GM19467 (cell line): ENCODE data around the gene EFCC1.
A peak's percentile ranks its signal among the peaks of the same experiment; 100 is the strongest.

Source experiments
- ATAC-seq: cut with Tn5 transposase; IDR thresholded peaks from one replicate; pipeline ENCODE4 v1.9.1; 2021; ENCODE audit warnings: mild to moderate bottlenecking, moderate library complexity; ENCODE audit not compliant: unreplicated experiment

Gene EFCC1, protein sequence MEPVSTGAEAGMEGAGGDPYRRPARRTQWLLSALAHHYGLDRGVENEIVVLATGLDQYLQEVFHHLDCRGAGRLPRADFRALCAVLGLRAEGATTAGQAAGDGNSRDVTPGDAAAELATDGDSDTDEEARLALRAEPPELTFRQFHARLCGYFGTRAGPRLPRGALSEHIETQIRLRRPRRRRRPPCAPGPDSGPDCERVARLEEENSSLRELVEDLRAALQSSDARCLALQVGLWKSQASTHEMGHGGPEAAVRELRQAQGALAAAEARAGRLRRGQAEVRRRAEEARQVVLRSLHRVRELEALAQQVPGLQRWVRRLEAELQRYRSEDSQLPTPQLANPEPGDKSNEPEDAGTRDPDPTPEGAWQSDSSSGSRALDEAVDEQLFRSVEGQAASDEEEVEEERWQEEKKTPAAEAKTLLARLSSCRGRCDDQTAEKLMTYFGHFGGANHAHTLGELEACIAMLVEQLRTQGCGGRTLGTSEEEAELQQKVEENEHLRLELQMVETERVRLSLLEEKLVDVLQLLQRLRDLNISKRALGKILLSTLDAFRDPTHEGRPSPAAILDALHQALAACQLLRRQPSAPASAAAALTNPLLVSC

DNA sequence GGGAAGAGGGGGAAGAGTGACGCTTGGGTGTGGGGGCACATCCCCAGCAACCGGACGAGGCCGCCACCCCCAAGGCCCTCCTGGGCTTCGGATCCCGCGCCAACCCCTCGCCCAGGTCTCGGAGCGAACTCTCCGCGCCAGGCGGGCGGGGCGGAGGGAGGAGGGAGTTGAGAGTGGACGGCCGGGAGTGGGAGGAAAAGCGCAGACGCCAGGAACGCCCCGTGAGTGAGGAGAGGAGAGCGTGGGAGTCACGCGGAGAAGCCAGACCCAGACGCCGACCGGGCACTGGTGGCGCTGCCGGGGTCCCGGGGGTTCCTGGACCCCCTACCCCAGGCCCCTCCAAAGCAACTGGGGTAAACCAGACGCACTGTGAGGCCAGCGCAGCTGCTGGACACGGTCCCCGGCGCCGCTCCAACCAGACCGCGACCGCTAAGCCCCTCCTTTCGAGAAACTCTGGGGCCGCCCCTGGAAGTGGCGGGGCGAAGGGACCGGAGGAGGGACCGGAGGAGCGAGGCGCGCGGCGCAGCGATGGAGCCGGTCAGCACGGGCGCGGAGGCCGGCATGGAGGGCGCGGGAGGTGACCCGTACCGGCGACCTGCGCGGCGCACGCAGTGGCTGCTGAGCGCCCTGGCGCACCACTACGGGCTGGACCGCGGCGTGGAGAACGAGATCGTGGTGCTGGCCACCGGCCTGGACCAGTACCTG lies at the start of gene EFCC1:
TSS of gene EFCC1 (plus strand) at position 204 of the 705 bp plus-strand sequence. CDS start at position 529, 325 bp downstream.
- no peak for ATAC-seq

DNA sequence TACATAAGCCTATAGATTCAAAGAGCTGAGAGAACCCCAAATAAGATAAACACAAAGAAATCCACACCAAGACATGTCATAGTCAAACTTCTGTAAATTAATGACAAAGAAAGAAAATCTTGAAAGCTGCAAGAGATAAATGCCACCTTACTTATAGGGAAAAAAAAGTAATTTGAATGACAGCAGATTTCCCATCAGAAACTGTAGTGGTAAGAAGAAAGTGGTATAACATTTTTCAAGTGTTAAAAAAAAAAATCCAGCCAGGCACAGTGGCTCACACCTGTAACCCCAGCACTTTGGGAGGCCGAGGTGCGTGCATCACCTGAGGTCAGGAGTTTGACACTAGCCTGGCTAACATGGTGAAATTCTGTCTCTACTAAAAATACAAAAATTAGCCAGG lies 44.7 kb upstream of the EFCC1 start:
- ATAC-seq: no peak

DNA sequence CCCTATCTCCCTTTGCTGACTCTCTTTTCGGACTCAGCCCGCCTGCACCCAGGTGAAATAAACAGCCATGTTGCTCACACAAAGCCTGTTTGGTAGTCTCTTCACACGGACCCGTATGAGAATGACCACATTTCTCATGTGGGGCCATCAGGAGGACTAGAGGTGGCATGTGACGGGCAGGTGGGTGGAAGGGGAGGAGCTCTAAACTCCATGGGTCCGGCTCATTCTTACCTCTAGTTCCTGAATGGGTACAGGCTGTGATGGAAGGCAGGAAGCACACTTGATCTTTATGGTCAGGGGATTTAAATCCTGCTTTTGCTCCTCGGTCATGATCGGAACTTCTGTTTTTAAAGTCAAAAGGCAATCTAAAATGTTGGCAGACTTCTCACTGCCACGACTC lies 35.8 kb upstream of the EFCC1 start:
- no peak for ATAC-seq

DNA sequence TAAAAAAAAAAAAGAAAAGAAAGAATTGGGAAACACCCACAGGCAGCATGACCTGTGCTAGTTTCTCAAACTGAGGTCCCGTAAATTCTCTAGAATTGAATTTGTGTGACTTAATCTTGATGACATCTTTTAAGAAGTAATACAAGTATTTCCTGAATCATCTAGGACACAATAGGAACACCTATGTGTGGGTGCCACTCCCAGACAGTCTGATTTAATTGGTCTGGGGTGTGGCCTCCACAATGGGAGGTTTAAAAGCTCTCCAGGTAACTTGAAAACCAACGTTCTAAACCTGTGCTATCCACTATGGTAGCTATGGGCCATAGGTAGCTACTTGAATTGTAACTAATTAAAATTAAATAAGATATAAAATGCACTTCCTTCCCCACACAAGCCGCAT lies 35.3 kb upstream of the EFCC1 start:
- no peak for ATAC-seq

DNA sequence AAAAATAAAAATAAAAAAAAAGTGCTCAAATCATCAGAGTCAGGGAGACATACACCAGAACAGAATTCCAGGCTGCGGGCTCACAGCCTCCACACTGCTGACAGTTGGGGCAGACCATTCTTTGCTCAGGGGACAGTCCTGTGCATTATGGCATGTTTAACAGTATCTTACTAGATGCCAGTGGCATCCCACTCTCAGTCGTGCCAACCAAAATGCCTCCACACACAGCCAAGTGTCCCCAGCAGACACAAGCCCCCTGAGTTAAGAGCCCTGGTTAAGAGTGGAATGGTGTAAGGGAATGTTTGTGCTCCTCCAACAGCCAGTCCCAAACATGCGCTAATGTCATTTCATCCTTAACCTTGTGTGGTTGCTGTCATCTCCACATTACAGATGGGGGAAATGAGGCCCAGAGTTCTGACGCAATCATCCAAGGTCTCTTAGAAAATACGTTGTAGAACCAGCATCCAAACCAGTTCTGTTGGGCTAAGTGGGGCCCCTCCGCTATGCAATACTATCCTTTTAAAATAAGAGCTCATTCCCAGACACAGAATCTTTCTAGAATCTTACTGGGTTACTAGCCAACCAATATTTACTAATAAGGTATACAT lies 33.3 kb upstream of the EFCC1 start:
- ATAC-seq: no peak

DNA sequence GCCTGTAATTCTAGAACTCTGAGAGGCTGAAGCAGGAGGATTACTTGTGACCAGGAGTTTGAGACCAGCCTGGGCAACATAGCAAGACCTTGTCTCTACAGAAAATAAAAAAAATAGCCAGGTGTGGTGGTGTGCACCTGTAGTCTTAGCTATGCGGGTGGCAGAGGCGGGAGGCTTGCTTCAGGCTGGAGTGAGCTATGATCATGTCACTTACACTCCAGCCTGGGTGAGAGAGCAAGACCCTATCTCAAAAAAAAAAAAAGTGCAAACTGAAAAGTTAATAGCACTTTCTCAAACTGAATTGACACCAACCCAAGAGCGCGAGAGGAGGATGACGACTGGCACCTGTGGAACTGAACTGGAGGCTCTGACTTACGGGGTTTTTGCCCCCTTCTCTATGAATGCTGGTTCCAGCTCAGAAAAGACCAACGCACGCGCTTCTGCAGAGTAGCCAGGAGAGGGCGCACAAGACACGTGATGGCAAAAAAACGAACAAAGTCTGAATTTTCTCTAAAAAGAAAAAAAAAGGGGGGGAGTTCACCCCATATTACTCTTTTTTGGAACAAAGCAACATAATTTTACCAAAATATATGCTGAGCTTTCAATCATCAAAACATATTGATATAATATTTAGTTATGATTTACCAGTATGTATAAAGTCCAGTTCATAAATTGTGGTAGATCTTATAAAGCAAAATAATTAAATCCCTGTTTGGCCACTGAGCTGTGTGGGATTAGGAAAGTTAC lies 30.9 kb upstream of the EFCC1 start:
- no peak for ATAC-seq

DNA sequence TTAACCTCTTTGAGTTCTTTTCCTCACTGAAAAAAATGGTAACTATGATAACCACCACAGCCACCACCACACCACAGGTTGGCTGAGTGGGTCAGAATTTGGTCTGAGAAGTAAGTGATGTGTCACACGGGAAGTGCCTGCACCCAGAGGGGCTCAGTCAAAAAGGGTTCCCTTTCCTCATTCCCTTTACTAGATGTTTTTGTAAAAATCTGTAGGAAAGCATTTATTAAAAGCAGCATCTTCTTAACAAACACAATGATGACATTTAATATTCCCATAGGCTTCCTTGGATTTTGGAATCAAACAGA lies 30.4 kb upstream of the EFCC1 start:
- ATAC-seq: no peak

DNA sequence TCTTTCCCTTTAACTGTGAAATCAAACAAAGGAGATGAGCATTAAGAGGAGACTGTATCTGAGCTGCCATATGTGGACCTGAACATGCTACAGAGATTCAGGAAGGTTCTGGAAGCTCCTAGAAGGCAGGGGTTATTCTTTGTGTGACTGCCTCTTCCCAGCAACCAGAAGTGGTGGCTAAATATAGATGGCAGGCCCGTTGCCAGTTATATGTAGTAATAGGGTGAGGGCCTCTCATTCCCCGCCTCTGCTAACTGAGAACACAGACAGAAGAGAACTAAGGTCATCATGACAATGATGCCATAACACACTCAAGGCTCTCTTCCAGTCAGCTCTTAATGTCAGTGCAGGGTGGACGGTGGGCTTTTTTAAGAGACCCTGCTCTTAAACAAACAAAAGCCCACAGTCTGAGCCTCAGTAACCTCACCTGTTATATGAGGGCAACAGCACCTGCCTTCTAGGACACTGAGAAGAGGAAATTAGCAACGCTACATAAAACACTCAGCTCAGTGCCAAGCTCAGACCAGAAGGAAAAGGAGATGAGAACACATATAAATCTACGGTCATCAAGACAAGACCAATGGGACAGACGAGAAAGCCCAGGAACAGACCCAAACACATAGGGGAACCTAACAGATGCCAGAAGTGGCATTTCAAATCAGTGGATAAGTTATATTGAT lies 29.5 kb upstream of the EFCC1 start:
- no peak for ATAC-seq

DNA sequence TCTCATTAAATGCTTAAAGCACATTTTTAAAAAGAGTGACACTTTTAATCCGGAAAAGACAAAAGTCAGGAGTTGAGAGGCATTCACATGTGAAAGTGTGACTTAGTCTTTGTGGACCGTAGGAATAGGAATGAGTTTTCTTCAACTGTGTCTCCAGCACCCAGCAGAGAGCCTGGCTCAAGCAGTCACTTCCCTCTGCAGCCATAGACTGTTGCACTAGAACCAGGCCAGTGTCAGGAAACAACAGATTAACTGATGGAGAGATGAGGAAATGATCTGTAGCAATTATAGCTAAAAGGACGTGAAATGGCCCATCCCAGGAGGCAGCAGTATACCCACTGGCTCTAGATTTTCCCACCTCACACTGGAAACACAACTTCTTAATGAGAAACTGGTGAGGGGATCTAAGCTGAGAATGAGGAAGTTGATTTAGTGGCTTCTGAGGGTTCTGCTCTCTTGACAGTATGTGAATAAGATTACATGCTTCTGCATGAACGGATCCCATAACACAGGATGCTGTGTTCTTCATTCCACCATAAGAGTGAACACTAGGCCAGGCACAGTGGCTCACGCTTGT lies 27.0 kb upstream of the EFCC1 start:
- ATAC-seq: no peak

DNA sequence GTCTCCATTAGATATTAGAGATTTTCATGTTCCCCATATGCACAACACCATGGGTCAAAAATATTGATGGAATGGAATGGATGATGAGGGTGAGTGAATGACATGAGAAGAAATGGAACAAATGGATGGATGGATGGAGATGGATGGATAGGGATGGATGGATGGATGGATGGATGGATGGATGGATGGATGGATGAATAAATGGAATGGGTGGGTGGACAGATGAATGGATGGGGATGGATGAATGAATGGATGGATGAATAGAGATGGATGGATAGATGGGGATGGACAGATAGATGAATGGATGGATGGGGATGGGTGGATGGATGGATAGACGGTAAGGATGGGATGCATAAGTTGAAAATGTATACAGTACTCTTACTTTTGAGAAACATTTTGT lies 25.8 kb upstream of the EFCC1 start:
- no peak for ATAC-seq

DNA sequence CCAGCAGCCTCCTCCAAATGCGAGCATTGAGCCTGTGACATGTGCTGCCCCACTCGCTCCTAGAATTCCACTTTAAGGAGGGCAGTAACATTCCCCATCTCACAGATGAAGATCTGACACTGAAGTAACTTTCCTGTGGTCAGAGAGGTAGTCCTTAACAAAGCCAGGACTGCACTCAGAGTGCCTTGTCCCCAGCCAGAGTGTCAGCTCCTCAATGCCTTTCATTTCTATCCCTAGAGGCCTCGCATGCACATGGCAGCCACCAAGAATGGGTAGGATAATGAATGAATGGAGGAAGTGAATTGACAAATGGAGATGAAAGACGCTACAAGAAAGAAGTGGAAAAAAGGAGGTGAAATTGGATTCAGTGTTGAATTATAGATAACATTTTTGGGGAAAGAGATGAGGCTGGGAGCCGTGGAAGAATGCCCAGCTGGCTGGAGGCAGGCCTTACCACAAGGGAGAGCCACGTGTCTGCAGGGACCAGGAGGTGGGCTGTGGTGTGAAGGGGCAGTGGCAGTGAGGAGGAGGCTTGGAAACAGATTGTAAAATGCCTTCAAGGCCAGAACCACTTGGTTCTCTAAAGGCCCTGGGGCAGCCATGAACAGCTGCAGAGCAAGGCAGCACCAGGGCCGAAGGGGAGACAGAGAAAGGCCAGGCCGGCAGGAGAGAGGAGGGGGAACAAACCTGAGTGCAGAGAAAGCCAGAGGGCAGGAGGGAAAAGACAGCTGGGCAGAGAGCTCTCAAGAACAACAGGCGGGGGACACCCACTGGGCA lies 17.6 kb upstream of the EFCC1 start:
- no peak for ATAC-seq

DNA sequence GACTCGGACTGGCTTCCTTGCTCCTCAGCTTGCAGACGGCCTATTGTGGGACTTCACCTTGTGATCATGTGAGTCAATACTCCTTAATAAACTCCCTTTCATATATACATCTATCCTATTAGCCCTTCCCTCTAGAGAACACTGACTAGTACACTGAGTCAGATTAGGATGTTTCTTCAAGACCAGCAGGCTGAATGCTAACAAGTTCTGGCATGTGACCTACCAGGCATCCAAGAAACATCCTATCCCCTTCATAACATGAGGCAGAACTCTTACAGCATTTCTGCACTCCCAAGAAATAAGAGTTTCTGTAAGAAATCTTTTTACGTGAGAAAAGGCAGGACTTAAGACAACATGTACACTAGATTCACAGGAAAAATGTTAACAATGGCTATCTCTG lies 16.5 kb upstream of the EFCC1 start:
- no peak for ATAC-seq

DNA sequence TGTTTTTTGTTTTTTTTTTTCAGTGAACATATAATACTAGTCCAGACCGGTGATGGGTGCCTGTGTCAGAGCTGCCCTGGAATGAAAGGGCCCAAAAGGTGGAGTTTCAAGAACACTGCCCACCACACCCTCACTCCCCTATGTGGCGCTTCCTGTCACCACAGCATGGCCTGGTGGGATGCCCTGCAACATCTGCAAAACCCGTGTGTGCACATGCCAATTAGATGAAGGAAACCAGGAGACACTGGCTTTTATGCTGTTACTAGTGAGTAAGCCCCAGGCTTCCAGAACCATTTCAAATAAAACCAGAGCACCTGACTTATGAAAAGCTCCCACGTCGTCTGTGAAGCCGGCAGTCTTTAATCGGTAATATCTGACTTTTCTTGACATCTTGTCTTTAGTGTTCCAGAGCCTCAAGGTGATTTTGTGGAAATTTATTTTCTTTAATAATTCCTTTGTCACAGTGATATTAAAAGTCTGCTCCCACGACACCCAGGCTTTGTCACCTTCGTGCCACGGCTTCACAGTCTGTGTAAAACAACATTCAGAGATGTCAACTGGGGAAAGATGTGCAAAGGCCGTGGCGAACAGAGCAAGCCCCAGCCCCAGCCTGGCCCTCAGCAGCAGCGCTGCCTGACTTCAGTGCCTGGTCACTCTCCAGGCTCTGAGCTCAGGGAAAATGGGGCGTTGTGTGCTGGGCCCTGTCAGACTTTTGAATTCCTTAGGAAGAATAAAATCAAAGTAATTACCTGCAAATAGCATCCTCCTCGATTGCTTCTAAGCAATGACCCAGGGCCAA lies 13.6 kb upstream of the EFCC1 start:
- no peak for ATAC-seq

DNA sequence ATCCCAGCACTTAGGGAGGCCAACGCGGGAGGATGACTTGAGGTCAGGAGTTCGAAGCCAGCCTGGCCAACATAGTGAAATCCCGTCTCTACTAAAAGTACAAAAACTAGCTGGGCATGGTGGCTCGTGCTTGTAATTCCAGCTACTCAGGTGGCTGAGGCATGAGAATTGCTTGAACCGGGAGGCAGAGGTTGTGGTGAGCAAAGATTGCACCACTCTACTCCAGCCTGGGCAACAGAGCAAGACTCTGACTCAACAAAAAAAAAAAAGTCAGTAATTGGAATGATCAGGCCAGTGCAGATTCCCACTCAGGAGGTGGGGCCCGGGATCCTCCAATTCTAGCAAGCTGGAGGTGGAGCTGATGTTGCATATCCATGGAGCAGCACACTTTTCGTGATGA lies 12.8 kb upstream of the EFCC1 start:
- no peak for ATAC-seq

DNA sequence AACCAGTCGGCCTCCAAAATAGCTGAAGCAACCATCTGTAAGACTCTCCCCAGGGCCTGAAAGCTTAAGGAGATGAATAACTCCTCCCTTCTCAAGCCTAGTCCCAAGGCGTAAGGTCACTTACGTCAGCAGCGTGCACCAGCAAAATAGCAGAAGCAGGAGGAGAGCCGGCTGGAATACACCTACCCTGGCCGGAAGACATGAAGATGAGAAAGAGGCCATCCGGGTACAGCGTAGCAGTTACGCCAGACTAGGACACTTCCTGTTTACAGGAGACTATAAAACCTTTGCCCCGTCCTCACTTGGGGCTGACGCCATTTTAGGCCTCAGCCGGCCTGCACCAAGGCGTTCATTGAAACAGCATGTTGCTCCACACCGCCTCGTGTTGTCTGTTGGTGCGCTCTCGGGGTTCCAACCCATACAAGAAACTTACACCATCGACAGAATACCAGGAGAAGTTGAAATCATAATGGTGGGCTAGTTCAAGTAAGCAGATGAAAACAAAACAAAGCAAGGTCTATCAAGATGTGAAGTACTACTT lies 9.7 kb upstream of the EFCC1 start:
- no peak for ATAC-seq

DNA sequence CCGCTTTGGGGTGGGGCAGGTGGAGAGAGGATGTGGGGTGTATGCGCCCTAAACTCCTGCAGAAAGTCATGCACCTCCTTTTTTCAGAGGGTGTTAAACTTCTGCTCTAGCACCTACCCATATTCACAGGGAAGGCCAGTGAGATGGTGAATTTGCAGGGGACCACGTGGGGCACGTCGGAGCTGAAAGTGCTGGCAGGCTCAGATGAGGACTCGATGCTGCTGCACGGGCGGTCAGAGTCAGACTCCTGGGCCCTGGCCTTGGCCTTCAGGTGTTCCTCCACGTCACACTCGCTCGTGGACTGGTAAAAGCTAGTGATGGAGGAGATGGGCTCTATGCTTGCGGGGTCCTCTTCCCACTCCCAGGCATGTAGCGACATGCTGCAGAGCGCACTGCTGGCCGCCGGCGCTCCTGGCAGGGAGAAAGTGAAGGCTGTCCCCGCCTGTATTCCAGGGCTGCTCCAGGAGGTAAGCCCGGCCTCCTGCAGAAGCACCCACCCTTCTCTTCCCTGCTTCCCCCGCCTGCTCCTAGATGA lies 8.1 kb upstream of the EFCC1 start:
- ATAC-seq: no peak

DNA sequence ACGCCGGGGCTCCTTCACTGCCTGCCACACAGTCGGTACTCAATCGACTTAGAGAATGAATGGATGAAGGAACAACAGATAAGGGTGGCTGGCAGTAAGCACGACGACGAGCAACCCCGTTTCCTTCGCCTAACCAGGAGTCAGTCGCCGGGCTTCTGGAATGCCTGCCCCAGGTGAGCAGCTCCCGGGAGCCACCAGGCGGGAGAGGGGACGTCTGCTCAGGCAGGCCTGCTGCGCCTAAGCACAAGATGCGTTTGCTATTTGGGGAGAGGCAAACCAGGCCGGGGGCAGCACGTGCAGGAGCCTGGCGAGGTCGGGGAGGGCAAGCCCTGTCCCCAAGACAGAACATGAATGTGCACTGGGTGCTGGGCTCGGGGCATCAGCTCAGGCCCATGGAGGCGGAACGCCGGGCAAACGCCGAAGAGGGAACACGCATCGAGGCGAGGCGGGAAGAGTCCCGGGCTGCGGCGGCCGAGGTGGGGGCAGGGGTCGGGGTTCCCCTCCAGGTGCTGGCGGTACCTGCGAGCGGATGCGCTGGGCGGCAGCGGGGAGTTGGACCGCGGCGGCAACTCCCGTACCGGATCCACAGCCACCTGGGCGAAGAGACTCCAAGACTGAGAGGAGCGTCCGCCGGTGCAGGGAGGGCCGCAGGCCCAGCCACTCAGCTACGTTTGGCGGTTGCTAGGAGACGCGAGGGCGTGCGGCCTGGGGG lies 7.5 kb upstream of the EFCC1 start, which contains the start of gene CFAP92:
TSS of gene CFAP92 (minus strand) at position 616 of the 712 bp plus-strand sequence. CDS start 772 bp downstream, outside the sequence.
- ATAC-seq: peak; percentile 86
